Skin of body (tissue), 2 donors: ENCODE results near the gene LAD1. TPM values are rescaled to one million over a fixed set of nuclear protein-coding genes. Genes with fewer than 3 reads are reported as not detected.

Experiments used
- DNase-seq: peaks from one replicate; lab custom pipeline; 2025; lab: John Stamatoyannopoulos, UW
- total RNA-seq: library from RNA; depleted of rRNA; stranded (reverse); fragments of >200 nt; gene quantifications from one replicate; pipeline ENCODE4 v1.2.3, GENCODE V29; 2014

Gene LAD1
- total RNA-seq, 1 donor from 2014 or later = 35.7 TPM

DNA sequence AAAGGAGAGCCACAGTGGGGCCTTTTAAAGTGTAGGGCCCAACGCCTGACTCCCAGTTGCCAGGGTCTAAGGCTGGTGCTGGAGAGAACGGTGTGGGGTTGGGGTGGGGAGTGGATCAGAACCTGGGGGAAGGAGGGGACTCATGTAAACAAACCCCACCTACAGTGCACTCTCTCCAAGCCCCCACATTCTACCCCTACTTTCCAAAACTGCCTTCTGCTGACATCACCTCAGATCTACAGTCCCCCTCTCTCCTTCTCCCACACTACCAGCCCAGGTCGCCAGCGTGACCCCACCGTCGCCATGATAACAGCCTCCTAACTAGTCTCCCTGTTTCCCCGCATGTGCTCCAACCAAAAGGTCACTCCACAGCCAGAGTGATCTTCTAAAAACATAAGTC lies 48.2 kb downstream of the LAD1 start:
- no peak for DNase-seq

DNA sequence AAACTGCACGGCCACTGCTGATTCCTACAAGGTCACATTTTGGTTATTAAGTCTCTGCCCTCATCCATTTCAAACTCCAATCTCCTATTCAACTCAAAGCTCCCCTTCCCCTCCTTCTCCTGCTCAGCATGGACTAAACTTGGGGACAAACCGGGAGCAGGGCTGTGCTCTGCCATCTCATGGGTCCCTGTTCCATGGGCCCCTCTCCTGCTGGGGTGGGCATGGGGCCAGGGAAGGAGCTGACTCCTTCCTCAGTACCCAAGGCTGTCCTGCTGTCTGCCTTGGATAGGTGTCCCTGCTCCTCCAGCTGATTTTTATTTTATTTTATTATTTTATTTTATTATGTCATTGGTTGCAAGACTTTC lies 48.8 kb downstream of the LAD1 start:
- no peak for DNase-seq

DNA sequence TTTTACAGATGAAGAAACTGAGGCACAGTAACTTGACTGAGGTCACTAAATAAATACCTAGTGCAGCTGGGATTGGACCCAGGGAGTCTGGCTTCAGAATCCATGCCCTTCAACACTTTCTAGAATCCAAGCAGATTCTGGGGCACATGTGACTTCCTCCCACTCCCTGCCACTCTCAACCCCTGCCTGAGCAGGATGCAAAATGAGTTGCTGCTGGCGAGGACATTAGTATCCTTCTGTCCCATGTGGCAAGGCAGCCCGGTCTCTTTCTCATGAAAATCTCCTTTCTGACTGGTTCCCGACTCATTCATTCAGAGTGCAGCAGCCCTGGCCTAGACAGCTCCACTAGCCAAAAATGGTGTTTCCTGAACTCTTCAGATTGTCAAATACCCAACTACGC lies 50.0 kb downstream of the LAD1 start:
- no peak for DNase-seq

DNA sequence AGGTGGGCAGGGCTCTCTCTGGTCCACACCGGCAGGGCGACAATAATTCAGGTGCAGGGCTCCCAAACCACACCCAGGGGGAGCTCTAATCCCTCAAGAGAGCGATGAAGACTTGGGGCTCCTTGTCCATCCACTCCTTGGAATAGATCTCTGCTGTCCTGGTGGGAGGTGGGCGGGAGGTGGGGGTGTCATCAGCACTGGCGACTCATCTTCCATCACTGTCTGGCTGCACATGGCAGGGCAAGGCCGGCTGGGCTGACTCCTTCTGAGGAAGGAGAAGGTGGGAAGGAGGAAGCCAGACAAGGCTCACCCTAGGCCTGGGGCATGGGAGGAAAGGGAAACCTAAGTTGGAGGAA lies 50.9 kb downstream of the LAD1 start:
- no peak for DNase-seq

DNA sequence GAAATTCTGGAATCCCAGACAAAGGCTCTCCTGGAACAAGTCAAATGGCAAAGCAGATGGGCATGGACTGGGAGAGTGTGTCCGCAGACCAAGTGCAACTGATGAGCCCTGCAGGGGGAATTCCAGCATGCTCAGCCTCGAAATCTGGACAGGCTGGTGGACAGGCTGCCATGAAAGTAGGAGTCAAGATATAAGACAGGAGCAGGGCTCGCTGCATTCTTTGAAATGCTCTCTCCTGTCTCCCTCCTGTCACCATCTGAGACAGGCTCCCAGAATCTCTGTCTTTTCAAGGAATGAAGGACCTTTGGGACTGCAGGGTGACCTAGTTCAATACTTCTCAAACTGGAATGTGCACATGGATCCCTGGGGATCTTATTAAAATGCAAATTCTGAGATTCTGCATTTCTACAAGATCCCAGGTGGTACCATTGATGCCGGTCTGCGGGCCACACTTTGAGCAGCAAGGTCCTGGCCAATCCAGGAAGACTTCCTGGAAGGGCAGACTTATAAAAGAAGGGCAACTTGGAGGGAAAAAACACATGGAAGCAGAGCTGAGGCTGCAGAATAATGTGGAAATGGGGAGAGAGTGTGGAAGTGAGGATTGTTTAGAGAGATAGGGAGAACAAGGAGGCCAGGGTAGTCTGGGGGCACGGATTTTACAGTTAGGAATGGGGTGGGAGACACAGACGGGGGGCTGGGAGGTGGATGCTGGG lies 51.5 kb downstream of the LAD1 start:
- no peak for DNase-seq

DNA sequence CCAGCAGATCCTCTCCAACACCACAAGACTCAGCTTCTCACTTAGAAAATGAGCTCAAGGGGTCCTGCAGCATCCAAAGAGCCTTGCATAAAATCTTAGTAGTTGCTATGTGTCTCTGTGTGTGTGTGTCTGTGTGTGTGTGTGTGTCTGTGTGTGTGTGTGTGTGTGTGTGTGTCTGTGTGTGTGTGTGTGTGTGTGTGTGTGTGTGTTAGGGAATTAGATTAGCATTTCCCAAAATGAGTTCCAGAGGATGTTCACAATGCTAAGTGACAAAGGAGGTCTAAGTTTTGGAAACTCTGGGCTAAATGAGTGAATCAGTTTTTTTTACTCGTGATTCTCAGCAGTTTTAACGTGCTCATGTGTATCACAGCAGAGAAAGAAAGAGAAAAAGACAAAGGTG lies 52.1 kb downstream of the LAD1 start:
- no peak for DNase-seq

DNA sequence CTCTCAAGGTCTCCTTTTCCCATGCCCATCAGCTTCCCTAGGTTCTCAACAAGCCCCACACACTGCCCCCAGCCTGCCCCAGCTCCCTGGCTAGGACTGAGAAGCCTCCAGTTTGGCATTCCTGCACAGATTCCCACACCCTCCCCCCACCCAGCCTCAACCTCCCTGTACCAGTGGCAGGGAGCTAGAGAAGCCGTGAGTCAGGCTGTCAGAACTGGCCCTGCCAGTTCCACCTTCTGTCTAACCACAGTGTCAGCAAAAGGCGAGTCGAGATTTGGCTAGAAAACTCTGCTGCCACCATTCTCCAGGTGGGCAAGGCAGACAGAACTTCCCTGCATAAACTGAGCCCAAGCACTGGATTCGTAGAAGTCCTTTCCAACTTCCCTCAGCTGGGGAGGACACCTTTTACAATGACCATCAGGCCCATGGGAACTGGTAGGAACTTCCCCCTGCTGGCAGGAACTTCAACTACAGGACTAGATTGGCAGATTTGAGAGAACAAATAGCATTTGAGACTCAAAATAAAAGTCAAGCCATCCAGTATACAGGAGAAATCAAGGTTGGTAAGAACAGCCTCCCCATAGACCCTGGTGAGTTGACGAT lies 52.7 kb downstream of the LAD1 start:
- no peak for DNase-seq

DNA sequence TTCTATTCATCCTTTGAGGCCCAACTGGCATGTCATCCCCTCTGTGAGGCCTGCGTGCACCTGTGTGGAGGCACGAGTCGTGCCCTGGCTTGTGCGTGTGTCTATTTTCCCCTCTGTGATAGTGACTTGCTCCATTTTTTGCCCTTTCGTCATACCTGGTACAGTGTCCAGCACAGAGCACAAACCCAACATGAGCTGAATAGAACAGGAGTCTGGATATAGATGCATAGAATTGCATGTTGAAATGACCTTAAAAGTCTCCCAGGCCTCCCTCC lies 54.1 kb downstream of the LAD1 start:
- no peak for DNase-seq

DNA sequence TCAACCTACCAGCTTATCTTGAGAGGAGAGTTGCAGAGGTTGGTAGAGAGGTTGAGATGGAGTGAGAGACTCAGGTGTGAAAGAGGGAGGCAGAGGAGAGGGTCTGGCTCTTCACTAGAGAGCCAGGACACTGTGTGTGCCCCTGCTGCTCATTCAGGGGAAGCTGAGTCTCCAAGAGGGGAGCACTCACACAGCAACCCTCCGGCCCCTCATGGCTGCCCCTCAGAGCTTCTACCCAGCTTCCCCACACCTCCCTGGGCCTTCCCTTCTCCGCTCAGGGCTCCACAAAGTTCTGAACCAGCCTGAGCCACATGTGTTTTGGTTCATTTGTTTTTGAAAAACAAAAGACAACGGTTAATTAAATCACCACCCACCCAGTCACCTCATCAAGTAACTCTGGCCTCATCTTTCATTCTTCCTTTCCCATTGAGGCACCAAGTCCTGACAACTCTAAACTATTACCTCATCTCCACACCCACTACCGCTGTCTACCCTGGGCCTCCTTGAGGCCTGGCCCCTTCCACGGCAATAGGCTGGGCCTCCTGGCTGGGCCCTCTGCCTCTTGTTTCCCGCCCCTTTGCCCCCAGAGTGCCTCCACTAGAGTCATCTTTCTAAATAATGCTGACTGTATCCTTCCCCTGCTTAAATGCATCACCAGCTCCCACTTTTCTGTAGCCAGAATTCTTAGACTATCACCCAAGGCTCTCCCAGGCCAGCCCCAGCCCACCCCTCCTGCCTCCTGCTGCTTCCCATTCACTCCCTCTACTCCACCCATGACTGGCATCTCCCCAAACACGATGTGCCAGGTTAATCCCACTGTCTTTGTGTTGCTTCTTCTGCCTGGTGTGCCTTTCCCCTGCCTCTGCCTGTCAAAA lies 54.7 kb downstream of the LAD1 start:
- DNase-seq = no peak

DNA sequence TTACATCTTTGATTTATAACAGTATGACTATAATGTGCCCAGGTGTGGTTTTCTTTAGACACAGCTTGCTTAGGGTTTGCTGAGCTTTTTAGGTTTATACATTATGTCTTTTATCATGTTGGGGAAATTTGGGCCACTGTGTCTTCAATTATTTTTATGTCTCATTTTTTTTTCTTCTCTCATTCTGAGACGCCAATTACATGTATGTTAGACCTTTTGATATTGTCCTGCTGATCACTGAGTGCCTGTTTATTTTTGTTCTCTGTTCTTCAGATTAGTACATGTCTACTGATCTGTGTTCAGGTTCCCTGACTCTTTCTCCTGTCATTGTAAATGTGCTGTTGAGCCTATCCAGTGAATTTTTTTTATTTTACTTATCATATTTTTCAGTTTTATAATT lies 57.7 kb downstream of the LAD1 start:
- no peak for DNase-seq

DNA sequence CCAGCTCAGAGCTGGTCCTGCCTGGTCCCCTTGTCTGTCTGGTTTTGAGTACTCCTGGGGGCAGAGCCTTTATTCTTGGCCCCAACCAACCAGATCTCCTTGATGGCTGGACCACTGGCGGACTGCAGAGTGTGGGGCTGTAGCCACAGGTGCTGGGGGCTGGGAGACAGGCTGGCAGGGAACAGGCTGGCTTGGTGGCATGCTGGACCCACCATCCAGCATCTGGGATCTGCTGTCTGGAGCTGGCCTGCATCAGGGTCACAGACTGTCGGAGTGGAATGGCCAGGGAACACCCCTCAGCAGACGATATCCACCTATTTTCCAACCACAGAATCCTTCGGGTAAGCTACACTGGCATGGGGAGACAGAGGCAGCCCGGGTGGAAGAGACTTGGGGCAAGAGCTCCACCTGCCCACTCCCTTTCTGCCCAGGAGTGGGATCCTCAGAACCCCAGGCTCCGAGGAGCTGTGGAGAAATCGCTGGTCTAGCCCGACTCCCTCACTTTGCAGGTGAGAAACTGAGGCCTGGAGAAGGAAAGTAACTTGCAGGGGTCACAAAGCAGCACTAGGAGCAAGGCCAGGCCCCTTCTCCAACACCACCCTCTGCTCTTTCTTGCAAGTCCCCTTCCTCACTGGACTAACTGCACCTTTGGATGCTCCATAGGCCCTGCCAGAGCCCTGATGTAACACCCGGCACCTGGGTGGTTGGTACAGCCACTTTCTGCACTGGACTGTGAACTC lies 62.2 kb downstream of the LAD1 start:
- no peak for DNase-seq

DNA sequence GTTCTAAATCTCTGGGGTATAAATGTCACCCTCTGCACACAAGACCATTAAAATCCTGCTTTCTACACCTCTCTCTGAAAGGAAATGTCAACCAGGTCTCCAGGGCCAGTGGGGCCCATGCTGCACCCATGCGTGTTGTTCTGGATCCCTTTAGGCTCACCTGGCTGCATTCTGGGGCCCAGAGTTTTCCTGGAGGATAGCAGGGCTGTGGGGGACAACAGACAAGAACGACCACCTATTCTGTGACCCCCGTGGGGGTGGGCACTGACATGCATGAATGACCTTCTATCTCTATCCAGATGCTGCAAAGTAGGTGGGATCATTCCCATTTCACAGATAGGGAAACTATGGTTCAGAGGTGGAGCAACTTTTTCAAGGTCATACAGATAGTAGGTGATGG lies 63.2 kb downstream of the LAD1 start:
- DNase-seq = no peak

DNA sequence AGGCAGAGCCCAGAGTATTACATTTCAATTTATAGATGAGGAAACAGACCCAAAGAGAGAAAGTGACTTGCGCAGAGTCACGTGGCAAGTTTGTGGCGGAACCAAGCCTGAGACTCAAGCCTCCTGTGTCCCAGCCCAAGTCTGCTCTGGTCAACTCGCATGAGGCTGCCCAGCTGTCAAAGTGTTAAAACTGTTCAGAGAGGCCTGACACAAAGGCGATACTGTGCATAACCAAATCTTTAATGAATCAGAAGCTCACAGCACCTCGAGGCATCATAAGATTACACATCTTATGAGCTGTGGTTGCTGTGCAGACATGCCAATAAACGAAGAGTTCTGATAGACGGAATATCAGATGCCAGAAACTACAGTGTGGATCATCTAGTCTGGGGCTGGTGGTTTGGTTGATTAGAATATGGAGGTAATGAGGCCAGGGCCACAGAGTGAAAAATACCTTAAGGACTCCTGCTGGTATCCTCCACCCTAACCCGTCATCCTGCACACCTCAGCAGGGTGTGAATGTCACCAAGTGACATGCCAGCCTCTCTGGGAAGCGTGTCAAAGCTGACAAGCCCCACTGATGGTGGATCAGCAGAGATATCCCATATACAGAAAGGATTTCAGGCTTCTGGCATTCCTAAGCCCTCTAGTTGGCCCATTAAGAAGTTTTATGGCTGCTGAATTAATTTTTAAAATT lies 63.8 kb downstream of the LAD1 start:
- DNase-seq = no peak

DNA sequence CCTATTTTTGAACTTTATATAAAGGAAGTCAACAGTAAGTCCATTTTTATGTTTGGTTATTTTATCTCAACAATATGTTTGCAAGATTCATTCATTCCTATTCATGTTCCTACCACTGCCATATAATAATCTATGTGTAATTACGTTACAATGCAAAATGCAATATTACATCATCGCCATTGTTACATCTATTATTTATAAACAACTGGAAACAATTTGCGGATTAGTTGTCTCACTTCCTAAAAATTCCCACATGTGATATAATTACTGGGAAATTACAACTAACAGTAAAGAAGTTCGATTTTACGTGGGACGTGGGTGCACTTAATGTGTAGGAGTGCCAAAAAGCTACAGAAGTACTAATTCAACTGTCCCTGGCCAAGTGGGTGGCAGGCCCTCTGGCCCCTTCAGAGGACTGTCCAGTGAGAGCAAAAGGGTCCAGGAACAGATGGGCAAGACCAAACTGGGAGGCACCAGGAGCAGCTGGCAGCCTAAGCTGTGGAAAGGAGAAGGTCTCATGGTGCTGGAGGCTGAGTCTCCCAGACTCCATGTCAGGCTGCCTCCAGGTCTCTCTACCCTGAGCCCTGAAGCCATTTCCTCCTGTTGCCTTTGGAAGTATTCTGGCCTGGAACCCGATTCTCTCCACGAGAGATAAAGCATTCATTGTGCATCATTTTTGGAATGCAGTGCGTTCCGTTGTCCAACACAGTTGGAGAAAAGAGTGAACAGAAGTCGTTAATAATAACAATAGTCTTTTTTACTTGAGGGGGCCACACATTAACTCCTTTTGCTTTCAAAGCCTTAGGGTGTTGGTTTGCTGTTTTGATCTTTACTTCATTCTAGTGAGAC lies 64.6 kb downstream of the LAD1 start:
- DNase-seq = peak; percentile 77

DNA sequence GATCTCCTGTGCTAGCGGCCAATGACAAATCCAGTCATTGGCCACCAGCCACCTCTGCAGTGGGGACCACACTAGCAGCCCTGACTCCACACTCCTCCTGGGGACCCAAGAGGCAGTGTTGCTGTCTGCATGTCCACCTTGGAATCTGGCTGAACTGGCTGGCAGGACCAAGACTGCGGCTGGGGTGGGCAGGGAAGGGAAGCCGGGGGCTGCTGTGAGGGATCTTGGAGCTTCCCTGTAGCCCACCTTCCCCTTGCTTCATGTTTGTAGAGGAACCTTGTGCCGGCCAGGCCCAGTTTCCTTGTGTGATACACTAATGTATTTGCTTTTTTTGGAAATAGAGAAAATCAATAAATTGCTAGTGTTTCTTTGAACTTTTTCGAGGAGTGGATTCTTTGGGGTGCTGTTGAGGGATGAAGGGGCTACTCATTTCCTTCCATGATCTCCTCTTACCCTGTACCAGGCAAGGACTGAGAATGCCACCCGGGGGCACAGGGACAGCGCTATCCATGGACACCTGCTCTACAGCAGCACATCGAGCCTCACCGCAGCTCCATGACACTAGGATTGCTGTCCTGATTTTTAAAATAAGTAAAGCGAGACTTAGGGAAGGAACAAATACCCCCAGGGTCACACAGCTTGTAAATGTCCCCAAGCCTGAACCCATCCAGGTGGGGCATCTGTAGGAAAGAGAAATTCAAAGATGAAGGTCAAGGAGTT lies 66.3 kb downstream of the LAD1 start:
- DNase-seq = no peak

DNA sequence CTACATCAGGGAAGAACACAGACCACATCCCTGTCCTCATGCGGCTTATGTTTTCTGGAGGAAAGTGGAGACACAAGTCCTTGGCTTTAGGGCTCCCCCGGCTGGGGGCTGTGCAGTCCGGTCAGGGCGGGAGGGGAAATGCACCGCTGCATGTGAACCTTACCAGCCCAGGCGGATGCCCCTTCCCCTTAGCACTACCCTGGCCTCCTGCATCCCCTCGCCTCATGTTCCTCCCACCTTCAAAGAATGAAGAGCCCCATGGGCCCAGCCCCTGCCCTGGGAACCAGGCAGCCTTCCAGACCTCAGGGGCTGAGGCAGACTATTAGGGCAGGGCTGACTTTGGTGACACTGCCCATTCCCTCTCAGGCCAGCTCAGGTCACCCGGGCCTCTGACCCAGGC lies 67.1 kb downstream of the LAD1 start:
- no peak for DNase-seq

DNA sequence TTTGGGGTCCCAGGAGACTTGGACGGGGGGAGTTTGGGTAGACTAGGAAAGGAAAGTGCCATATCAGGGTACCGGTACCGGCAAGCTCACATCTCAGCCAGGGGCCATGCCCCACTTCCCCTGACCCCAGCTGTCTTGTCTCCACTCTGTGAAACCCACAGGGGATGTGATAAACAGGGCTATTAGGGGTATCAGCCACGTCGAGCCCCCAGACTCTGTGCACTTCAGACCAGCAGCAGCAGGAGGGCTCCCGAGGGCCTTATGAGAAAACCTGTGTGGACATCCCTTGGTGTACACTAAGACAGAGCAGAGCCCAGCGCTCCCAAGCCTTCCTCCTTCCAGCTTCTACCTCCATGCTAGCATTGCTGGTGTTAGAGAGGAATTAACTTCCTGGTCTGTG lies 68.0 kb downstream of the LAD1 start:
- no peak for DNase-seq
